Kidney epithelial cell (primary cell): ENCODE data around the gene ST6GALNAC3. TPM values are rescaled to one million over a fixed set of nuclear protein-coding genes. Genes with fewer than 3 reads are reported as not detected.
A peak's percentile ranks its signal among the peaks of the same experiment; 100 is the strongest.

ENCODE experiments used
- DNase-seq: peaks from one replicate; pipeline ENCODE4 v3.0.0-alpha.2; 2010; ENCODE audit warnings: low read depth
- H3K27me3 ChIP-seq: 2 replicates; pipeline ENCODE4 v1.6.0; 2011; ENCODE audit warnings: low read length; ENCODE audit not compliant: control insufficient read depth, insufficient read depth
- H3K36me3 ChIP-seq: 2 replicates; pipeline ENCODE4 v1.5.1; 2011; ENCODE audit warnings: low read length; ENCODE audit not compliant: control insufficient read depth, insufficient read depth
- H3K4me3 ChIP-seq: 2 replicates; pipeline ENCODE4 v1.5.1; 2011; ENCODE audit warnings: low read depth, mild to moderate bottlenecking, control low read depth, low read length
- total RNA-seq: library from RNA; depleted of rRNA; stranded (reverse); fragments of >200 nt; gene quantifications from 2 replicates; pipeline ENCODE4 v1.2.3, GENCODE V29; 2015
- TF ChIP-seq, protein P1 (sequence below): IDR thresholded peaks from 2 replicates; pipeline ENCODE4 v1.5.1; 2011; ENCODE audit warnings: mild to moderate bottlenecking, moderate library complexity, low read length, control low read depth, inconsistent platforms; ENCODE audit not compliant: insufficient read depth, poor library complexity, severe bottlenecking

The ST6GALNAC3 gene
- total RNA-seq, 1 donor from 2014 or later, result 4.1 TPM

DNA sequence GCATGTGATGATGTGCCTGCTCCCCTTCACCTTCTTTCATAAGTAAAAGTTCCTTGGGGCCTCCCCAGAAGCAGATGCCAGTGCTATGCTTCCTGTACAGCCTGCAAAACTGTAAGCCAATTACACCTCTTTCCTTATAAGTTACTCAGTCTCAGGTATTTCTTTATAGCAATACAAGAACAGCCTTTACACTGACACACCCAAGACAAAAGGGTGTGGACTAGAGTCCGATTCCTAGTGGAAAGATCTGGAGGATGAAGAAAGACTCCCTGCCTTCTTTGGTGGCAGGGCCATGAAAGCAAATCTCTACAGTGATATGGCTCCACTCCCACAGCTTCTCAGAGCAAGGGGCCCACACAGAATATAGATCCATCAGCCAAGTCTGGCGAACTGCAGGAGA is 583.1 kb downstream of the ST6GALNAC3 start:
- TF ChIP-seq, protein P1, sequence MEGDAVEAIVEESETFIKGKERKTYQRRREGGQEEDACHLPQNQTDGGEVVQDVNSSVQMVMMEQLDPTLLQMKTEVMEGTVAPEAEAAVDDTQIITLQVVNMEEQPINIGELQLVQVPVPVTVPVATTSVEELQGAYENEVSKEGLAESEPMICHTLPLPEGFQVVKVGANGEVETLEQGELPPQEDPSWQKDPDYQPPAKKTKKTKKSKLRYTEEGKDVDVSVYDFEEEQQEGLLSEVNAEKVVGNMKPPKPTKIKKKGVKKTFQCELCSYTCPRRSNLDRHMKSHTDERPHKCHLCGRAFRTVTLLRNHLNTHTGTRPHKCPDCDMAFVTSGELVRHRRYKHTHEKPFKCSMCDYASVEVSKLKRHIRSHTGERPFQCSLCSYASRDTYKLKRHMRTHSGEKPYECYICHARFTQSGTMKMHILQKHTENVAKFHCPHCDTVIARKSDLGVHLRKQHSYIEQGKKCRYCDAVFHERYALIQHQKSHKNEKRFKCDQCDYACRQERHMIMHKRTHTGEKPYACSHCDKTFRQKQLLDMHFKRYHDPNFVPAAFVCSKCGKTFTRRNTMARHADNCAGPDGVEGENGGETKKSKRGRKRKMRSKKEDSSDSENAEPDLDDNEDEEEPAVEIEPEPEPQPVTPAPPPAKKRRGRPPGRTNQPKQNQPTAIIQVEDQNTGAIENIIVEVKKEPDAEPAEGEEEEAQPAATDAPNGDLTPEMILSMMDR, result no peak
- H3K27me3 ChIP-seq, result no peaks in the 10 kb centered on the region
- no peak overlapping the region for H3K4me3 ChIP-seq
- DNase-seq, result no peak
- H3K36me3 ChIP-seq, result no peaks in the 10 kb centered on the region

DNA sequence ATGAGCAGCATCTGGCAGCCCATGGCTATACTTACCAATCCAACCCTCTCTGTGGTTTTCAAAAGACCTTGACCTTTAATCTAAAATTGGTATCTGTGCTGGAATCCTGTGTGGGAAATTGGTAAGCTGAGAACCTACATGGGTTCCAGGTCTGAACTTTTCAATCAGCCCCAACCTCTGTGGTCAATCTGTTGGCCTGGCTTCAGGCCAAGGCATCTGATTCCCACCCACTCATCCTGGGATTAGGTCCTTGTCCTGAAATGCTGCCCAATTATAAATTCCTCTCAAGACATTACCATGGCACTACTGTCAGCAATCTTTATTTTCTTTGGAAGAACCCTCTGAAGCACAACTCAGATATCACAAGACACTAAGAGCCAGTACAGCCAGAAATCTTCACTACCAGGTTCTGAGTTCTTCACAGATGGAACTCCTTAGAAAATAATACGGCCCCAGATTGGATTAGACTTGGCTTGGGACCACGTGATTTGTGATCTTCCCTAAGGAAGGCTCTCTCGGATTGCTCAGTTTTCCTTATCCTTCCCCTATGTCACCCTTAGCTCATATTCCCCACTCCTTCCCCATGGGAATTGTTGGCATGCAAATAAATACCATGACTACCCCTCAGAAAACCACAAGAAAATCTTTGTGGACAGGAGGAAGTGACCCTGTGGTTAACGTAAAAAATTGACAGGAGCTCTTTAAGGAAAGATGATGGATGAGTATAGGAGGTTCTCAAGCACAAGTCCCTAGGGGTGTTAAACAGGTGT is 584.8 kb downstream of the ST6GALNAC3 start:
- H3K27me3 ChIP-seq, result no peaks in the 10 kb centered on the region
- TF ChIP-seq, protein P1, result no peak
- no peak for DNase-seq
- no peak overlapping the region for H3K4me3 ChIP-seq
- no peaks in the 10 kb centered on the region for H3K36me3 ChIP-seq

DNA sequence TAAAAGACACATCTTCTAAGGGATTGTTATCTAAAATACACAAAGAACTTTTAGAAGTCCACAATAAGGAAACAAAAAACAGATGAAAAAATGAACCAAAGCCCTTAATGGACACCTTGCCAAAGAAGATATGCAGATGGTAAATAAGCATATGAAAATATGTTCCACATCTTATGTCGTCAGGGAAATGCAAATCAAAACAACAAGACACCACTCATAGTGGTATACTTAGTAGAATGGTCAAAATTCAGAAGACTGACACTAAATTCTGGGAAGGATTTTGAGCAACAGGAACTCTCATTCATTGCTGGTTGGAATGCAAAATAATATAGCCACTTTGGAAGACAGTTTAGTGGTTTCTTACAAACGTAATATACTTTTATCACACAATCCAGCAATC is 587.0 kb downstream of the ST6GALNAC3 start:
- no peak for DNase-seq
- H3K36me3 ChIP-seq, result no peaks in the 10 kb centered on the region
- TF ChIP-seq, protein P1, result no peak
- no peaks in the 10 kb centered on the region for H3K27me3 ChIP-seq
- no peak overlapping the region for H3K4me3 ChIP-seq

DNA sequence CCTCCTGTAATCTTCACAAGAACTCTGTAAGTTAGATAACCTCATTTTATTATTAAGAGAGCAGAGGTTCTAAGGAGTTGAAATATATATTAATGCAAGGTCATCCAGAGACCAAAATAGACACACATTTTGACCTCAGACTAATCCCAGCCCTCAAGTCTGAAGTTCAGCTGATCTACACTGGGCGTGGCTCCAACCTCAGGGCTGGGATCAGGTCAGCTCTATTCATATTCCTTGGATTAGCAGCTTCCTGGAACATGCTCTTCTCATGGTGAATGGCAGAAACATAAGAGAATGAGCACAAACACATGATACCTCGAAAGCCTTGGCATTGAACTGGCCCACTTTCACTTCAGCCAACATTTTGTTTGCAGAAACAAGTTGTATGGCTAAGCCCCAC is 592.0 kb downstream of the ST6GALNAC3 start:
- TF ChIP-seq, protein P1, result no peak
- DNase-seq, result no peak
- no peak overlapping the region for H3K4me3 ChIP-seq
- no peaks in the 10 kb centered on the region for H3K27me3 ChIP-seq
- H3K36me3 ChIP-seq, result no peaks in the 10 kb centered on the region

DNA sequence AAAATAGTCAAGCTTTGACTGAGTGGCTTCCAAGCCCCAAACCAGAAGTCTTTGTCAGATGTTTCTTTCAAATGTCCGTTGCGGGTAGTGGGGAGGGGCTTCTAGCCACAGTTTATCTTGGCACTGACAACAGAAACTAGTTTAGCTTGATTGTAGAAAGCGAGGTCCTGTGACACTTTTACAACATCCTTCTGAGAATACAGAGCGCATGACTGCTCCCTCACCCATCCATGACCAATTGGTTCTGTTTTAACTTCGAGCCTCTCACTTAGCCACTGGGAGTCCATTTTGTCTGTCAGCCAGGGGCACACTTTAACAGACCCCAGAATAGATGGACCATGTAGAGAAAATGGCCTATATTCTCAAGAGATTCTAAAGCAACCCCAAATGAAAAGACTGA is 593.5 kb downstream of the ST6GALNAC3 start:
- H3K36me3 ChIP-seq, result no peaks in the 10 kb centered on the region
- DNase-seq, result peak; percentile 70
- no peaks in the 10 kb centered on the region for H3K27me3 ChIP-seq
- H3K4me3 ChIP-seq, result no peak overlapping the region
- TF ChIP-seq, protein P1, result no peak

DNA sequence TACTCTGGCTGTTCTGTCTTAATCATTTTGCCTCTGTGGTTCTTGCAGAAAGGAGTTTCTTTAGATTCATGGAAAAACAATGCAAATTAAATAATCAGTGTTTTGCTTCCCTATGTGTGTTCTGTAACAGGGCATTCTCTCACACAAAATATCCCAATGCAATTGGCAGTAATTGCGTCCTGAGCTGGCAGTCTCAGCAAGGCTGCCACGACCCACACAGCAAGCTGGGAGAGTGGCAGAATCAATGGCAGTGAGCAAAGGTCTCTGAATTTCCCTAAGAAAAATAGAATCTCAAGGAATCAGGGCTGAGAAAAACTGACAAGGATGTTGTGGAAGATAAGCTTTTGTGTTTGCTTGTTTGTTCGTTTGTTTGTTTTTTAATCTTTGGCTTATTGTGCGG is 594.6 kb downstream of the ST6GALNAC3 start:
- DNase-seq, result no peak
- no peaks in the 10 kb centered on the region for H3K27me3 ChIP-seq
- no peak overlapping the region for H3K4me3 ChIP-seq
- TF ChIP-seq, protein P1, result no peak
- H3K36me3 ChIP-seq, result no peaks in the 10 kb centered on the region
